GM12891 (cell line): ENCODE results near the gene FURIN.

Experiments
- POLR2A ChIP-seq: IDR thresholded peaks from 2 replicates; pipeline ENCODE4 v1.6.1; 2011; ENCODE audit warnings: low read depth, low read length, control low read depth
- TAF1 ChIP-seq: IDR thresholded peaks from 2 replicates; pipeline ENCODE4 v1.6.1; 2011; ENCODE audit warnings: low read depth, low read length, control low read depth

DNA sequence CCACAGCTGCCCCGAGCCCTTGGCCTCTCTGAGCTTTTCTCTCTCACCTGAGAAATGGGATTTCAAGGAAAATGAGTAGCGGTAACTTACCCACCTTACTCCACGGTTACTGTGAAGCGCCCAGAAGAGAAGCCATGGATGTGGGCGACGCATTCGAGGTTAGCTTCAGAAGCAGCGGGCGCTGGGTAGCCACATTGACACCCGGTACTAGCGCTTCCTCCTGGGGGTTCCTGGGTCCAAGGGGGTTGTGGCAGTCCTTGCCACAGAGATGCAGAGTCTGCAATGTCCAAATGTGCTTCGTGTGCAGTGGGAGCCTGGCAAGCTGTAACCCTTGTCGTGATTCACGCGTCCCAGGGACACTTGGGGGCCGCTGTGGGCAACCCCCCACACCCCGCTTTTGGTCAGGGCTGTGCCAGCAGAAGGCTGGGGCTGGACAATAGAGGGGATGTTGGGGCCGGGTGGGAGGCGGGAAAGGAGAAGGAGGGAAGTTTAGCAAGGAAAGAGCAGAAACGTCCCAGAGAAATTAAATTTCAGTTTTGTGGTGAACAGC lies 41.4 kb upstream of the FURIN start:
- TF ChIP-seq POLR2A (no peak), TAF1 (no peak)
